ENCODE results near the gene MAPK12.

GRCh38 chr22:50236731-50237409 is 24.6 kb downstream of the MAPK12 start:
- no peak for TF ChIP-seq POLR2A (IDR thresholded peaks at IDR 0.05)
- TF ChIP-seq, protein P1, sequence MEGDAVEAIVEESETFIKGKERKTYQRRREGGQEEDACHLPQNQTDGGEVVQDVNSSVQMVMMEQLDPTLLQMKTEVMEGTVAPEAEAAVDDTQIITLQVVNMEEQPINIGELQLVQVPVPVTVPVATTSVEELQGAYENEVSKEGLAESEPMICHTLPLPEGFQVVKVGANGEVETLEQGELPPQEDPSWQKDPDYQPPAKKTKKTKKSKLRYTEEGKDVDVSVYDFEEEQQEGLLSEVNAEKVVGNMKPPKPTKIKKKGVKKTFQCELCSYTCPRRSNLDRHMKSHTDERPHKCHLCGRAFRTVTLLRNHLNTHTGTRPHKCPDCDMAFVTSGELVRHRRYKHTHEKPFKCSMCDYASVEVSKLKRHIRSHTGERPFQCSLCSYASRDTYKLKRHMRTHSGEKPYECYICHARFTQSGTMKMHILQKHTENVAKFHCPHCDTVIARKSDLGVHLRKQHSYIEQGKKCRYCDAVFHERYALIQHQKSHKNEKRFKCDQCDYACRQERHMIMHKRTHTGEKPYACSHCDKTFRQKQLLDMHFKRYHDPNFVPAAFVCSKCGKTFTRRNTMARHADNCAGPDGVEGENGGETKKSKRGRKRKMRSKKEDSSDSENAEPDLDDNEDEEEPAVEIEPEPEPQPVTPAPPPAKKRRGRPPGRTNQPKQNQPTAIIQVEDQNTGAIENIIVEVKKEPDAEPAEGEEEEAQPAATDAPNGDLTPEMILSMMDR (IDR thresholded peaks at IDR 0.05), result peak in 1 of 5 experiments; percentile 12
- no peak for TF ChIP-seq EP300 (IDR thresholded peaks at IDR 0.05)
